ENCODE results near the gene NDRG4. TPM values are rescaled to one million over a fixed set of nuclear protein-coding genes. Genes with fewer than 3 reads are reported as not detected.

Gene NDRG4
- total RNA-seq, 1 experiment from 2014 or later, result 8.6 TPM

DNA sequence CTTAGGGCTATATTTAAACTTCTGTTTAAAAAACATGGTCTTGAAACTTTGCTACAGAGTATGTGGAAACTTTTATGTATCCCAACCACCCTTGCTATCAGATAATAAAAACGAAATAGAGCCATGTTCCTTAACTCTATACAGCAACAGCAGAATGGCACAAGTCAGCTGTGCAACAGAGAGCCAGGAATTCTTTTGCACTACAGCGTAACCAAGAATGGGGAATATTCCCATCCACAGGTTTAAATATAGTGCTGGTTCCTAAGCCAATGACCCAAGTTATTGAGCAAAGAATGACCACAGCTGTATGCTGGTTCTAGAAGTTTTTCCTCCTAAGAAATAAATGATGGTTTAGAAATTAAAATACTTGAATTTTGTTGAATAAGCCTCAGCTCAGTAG, 48.4 kb downstream of the NDRG4 start (continued):
- TF ChIP-seq REST (IDR thresholded peaks at IDR 0.05; ENCODE audit: low read depth) (no peak), ATF3 (IDR thresholded peaks at IDR 0.05) (no peak), TCF7L2 (IDR thresholded peaks at IDR 0.05; ENCODE audit: borderline replicate concordance, extremely low read depth, insufficient read depth, insufficient read length) (no peak), SRF (IDR thresholded peaks at IDR 0.05; ENCODE audit: low read depth) (no peak), RAD21 (IDR thresholded peaks at IDR 0.05; ENCODE audit: low read depth) (no peak), POLR2A (IDR thresholded peaks at IDR 0.05; ENCODE audit: borderline replicate concordance, extremely low read depth, insufficient read depth, insufficient read length) (no peak)
- TF ChIP-seq, protein P1, sequence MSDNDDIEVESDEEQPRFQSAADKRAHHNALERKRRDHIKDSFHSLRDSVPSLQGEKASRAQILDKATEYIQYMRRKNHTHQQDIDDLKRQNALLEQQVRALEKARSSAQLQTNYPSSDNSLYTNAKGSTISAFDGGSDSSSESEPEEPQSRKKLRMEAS (IDR thresholded peaks at IDR 0.05), result no peak

DNA sequence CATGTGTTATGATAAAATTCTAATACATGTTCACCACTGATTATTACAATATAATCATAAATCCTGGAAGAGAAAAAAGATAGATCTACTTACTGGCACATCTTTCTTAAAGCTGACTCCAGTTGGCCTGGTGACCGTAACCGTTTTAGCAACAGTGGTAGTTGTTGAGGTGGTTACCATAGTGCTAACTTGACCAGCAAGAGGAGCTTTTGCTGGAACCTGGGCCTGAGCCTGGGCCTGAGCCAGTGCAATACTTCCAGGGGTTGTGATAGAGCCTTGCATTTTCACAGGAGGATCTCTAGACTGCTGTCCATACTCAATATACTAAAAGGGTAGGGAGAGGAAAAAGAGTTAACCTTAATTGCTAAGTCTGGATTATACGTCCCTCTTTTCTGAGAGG, 51.6 kb downstream of the NDRG4 start:
- CTCF ChIA-PET, result no interaction called here
- TF ChIP-seq EGR1 (IDR thresholded peaks at IDR 0.05; ENCODE audit: low read depth) (no peak), FOSL1 (IDR thresholded peaks at IDR 0.05; ENCODE audit: low read depth) (no peak), JUND (IDR thresholded peaks at IDR 0.05) (no peak), CEBPB (IDR thresholded peaks at IDR 0.05; ENCODE audit: low read depth) (no peak), EZH2phosphoT487 (IDR thresholded peaks at IDR 0.05; ENCODE audit: borderline replicate concordance) (no peak), ZFX (IDR thresholded peaks at IDR 0.05) (no peak), TCF7L2 (IDR thresholded peaks at IDR 0.05; ENCODE audit: borderline replicate concordance, extremely low read depth, insufficient read depth, insufficient read length) (no peak), ELF1 (IDR thresholded peaks at IDR 0.05; ENCODE audit: borderline replicate concordance, low read depth) (no peak), SIN3A (IDR thresholded peaks at IDR 0.05; ENCODE audit: low read depth) (no peak), EZH2 (IDR thresholded peaks at IDR 0.05) (no peak), ATF3 (IDR thresholded peaks at IDR 0.05) (no peak)
- TF ChIP-seq, protein P2, sequence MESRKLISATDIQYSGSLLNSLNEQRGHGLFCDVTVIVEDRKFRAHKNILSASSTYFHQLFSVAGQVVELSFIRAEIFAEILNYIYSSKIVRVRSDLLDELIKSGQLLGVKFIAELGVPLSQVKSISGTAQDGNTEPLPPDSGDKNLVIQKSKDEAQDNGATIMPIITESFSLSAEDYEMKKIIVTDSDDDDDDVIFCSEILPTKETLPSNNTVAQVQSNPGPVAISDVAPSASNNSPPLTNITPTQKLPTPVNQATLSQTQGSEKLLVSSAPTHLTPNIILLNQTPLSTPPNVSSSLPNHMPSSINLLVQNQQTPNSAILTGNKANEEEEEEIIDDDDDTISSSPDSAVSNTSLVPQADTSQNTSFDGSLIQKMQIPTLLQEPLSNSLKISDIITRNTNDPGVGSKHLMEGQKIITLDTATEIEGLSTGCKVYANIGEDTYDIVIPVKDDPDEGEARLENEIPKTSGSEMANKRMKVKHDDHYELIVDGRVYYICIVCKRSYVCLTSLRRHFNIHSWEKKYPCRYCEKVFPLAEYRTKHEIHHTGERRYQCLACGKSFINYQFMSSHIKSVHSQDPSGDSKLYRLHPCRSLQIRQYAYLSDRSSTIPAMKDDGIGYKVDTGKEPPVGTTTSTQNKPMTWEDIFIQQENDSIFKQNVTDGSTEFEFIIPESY (IDR thresholded peaks at IDR 0.05; ENCODE audit: extremely low read depth, insufficient replicate concordance, low read length), result no peak
- TF ChIP-seq, protein P1 (IDR thresholded peaks at IDR 0.05), result no peak
- TF ChIP-seq, protein P3, sequence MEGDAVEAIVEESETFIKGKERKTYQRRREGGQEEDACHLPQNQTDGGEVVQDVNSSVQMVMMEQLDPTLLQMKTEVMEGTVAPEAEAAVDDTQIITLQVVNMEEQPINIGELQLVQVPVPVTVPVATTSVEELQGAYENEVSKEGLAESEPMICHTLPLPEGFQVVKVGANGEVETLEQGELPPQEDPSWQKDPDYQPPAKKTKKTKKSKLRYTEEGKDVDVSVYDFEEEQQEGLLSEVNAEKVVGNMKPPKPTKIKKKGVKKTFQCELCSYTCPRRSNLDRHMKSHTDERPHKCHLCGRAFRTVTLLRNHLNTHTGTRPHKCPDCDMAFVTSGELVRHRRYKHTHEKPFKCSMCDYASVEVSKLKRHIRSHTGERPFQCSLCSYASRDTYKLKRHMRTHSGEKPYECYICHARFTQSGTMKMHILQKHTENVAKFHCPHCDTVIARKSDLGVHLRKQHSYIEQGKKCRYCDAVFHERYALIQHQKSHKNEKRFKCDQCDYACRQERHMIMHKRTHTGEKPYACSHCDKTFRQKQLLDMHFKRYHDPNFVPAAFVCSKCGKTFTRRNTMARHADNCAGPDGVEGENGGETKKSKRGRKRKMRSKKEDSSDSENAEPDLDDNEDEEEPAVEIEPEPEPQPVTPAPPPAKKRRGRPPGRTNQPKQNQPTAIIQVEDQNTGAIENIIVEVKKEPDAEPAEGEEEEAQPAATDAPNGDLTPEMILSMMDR (IDR thresholded peaks at IDR 0.05 in 2 of 3, conservative IDR thresholded peaks at IDR 0.05 in 1 of 3; ENCODE audit: borderline replicate concordance in 1 of 3, insufficient read depth in 1 of 3, low read depth in 2 of 3, low read length in 2 of 3), result no peak

More for the DNA sequence above, 51.6 kb downstream of the NDRG4 start:
- ATAC-seq, result no peak
- POLR2A ChIA-PET, result no interaction called here
- Histone ChIP-seq H2AFZ (ENCODE audit: low read depth, low read length, poor library complexity, severe bottlenecking) (no peak overlapping the region), H3K27ac (ENCODE audit: low read depth, low read length) (no peak overlapping the region), H3K79me2 (ENCODE audit: insufficient read depth, low read length) (peaks cover 60% of the 10 kb centered on the region), H3K36me3 (ENCODE audit: control insufficient read depth in 1 of 2, insufficient read depth in 2 of 2, low read length in 2 of 2) (peaks cover 64 to 75% of the 10 kb centered on the region in 2 experiments), H3K4me1 (ENCODE audit: control insufficient read depth in 1 of 2, insufficient read depth in 2 of 2, low read length in 2 of 2) (no peaks in the 10 kb centered on the region), H3K4me3 (replicated peaks in 1 of 2; ENCODE audit: low read depth in 1 of 2, low read length in 2 of 2) (no peak overlapping the region), H4K20me1 (ENCODE audit: insufficient read depth) (no peaks in the 10 kb centered on the region), H3K27me3 (ENCODE audit: insufficient read depth, low read length) (no peaks in the 10 kb centered on the region), H3K9ac (ENCODE audit: low read length) (no peak overlapping the region), H3K4me2 (ENCODE audit: low read length) (no peak overlapping the region), H3K9me3 (ENCODE audit: control insufficient read depth in 1 of 2, insufficient read depth in 1 of 2, low read depth in 1 of 2, low read length in 2 of 2) (no peaks in the 10 kb centered on the region), H3K9me2 (ENCODE audit: insufficient read depth) (no peaks in the 10 kb centered on the region)
- RAD21 ChIA-PET (ENCODE audit: low non-redundant PET in 1 of 2, low total read pairs in 2 of 2, uncharacterized antibody in 2 of 2, unreplicated experiment in 2 of 2), result no interaction called here
- no TSS peak for BruUV-seq (replicated peaks)
- no peak for DNase-seq (ENCODE audit: low read depth, low spot score)
- intact Hi-C loops (cut with micrococcal nuclease), result no loop called here

Data from HCT116 (cell line).